H1 (cell line): ENCODE results near the gene CENPP. TPM values are rescaled to one million over a fixed set of nuclear protein-coding genes. Genes with fewer than 3 reads are reported as not detected.

Experiments
- POU5F1 ChIP-seq: IDR thresholded peaks from 2 replicates; pipeline ENCODE4 v1.6.1; 2011; ENCODE audit warnings: low read depth, mild to moderate bottlenecking, low read length, moderate library complexity
- polyA plus RNA-seq, 7 experiments: library from polyadenylated mRNA; depleted of rRNA in 3 of 7; stranded (reverse) in 5 of 7; unstranded in 2 of 7; fragments of >200 nt in 5 of 7; fragments of 200-250 nt in 2 of 7; gene quantifications; 1 replicate in 5 of 7; 2 replicates in 1 of 7; 4 replicates in 1 of 7; pipeline versions ENCODE4 v1.2.1 to v1.2.3, GENCODE V29; 2011 to 2013; ENCODE audit warnings: missing spikeins in 2 of 7, mixed read lengths in 2 of 7
- total RNA-seq: library from RNA; stranded (reverse); fragmentation: NEBNext Ultra II Directional; extraction: Animal tissue kit (Norgen Biotek cat#: 25700); gene quantifications from 2 replicates; pipeline ENCODE4 v1.2.1, GENCODE V29; 2021
- TF ChIP-seq, protein P1 (sequence below): fragments of 300-600 bp; sonication (generic); IDR thresholded peaks from 2 replicates; pipeline ENCODE4 v1.7.1; 2012; ENCODE audit warnings: low read length, moderate library complexity, mild to moderate bottlenecking, inconsistent platforms; ENCODE audit not compliant: insufficient replicate concordance

Gene CENPP
- total and polyA plus RNA-seq, 2 of the 8 experiments (the other 6 are each of a cell fraction or from before 2014, with no cell fraction given), result 2.7 to 10.8 TPM

DNA sequence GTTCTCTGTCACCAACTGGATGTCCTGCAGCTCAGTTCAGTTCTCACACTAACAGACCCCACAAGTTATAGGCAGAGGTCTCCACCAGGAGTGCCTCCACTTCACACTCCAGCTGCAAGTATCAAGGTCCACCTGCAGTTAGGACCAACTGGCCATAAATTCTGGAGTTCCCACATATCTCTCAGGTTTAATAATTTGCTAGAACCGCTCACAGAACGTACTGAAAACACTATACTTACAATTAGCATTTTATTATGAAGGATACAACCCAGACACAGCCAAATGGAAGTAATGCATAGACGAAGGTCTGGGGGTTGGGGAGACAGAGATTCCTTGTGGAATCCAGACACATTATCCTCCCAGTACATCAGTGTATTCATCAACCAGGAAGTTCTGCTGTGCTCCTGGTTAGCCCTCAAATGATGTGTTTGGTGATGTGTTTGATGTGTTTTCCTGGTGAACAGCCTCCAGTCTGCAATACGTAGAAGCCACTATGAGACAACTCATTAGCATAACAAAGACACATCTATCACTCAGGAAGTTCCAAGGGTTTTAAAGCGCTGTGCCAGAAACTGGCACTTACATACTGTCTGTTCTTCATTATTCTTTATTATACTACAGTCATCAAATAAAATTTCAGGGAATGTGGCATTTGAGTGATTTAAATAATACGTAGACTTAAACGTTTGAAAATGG is 53.3 kb downstream of the CENPP start (continued):
- TF ChIP-seq, protein P1, sequence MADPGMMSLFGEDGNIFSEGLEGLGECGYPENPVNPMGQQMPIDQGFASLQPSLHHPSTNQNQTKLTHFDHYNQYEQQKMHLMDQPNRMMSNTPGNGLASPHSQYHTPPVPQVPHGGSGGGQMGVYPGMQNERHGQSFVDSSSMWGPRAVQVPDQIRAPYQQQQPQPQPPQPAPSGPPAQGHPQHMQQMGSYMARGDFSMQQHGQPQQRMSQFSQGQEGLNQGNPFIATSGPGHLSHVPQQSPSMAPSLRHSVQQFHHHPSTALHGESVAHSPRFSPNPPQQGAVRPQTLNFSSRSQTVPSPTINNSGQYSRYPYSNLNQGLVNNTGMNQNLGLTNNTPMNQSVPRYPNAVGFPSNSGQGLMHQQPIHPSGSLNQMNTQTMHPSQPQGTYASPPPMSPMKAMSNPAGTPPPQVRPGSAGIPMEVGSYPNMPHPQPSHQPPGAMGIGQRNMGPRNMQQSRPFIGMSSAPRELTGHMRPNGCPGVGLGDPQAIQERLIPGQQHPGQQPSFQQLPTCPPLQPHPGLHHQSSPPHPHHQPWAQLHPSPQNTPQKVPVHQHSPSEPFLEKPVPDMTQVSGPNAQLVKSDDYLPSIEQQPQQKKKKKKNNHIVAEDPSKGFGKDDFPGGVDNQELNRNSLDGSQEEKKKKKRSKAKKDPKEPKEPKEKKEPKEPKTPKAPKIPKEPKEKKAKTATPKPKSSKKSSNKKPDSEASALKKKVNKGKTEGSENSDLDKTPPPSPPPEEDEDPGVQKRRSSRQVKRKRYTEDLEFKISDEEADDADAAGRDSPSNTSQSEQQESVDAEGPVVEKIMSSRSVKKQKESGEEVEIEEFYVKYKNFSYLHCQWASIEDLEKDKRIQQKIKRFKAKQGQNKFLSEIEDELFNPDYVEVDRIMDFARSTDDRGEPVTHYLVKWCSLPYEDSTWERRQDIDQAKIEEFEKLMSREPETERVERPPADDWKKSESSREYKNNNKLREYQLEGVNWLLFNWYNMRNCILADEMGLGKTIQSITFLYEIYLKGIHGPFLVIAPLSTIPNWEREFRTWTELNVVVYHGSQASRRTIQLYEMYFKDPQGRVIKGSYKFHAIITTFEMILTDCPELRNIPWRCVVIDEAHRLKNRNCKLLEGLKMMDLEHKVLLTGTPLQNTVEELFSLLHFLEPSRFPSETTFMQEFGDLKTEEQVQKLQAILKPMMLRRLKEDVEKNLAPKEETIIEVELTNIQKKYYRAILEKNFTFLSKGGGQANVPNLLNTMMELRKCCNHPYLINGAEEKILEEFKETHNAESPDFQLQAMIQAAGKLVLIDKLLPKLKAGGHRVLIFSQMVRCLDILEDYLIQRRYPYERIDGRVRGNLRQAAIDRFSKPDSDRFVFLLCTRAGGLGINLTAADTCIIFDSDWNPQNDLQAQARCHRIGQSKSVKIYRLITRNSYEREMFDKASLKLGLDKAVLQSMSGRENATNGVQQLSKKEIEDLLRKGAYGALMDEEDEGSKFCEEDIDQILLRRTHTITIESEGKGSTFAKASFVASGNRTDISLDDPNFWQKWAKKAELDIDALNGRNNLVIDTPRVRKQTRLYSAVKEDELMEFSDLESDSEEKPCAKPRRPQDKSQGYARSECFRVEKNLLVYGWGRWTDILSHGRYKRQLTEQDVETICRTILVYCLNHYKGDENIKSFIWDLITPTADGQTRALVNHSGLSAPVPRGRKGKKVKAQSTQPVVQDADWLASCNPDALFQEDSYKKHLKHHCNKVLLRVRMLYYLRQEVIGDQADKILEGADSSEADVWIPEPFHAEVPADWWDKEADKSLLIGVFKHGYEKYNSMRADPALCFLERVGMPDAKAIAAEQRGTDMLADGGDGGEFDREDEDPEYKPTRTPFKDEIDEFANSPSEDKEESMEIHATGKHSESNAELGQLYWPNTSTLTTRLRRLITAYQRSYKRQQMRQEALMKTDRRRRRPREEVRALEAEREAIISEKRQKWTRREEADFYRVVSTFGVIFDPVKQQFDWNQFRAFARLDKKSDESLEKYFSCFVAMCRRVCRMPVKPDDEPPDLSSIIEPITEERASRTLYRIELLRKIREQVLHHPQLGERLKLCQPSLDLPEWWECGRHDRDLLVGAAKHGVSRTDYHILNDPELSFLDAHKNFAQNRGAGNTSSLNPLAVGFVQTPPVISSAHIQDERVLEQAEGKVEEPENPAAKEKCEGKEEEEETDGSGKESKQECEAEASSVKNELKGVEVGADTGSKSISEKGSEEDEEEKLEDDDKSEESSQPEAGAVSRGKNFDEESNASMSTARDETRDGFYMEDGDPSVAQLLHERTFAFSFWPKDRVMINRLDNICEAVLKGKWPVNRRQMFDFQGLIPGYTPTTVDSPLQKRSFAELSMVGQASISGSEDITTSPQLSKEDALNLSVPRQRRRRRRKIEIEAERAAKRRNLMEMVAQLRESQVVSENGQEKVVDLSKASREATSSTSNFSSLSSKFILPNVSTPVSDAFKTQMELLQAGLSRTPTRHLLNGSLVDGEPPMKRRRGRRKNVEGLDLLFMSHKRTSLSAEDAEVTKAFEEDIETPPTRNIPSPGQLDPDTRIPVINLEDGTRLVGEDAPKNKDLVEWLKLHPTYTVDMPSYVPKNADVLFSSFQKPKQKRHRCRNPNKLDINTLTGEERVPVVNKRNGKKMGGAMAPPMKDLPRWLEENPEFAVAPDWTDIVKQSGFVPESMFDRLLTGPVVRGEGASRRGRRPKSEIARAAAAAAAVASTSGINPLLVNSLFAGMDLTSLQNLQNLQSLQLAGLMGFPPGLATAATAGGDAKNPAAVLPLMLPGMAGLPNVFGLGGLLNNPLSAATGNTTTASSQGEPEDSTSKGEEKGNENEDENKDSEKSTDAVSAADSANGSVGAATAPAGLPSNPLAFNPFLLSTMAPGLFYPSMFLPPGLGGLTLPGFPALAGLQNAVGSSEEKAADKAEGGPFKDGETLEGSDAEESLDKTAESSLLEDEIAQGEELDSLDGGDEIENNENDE, result no peak
- TF ChIP-seq POU5F1, result peak; percentile 23; the same call in 1 of the 2 replicates
